ENCODE results near the gene SYT17. TPM values are rescaled to one million over a fixed set of nuclear protein-coding genes. Genes with fewer than 3 reads are reported as not detected.

The SYT17 gene
- total RNA-seq, 2 donors from 2014 or later, result 0.52 to 1.4 TPM

GRCh38 chr16:19236561-19237209, 68.6 kb downstream of the SYT17 start:
- ATAC-seq (no peak), DNase-seq (no peak)
- intact Hi-C loops (cut with DNase I), result no loop called here

GRCh38 chr16:19238406-19238805, 70.4 kb downstream of the SYT17 start:
- ATAC-seq (no peak), DNase-seq (no peak)
- intact Hi-C loops (cut with DNase I), result no loop called here

GRCh38 chr16:19239511-19240155, 71.6 kb downstream of the SYT17 start:
- ATAC-seq, result no peak
- DNase-seq, result no peak
- intact Hi-C loops (cut with DNase I), result no loop called here

GRCh38 chr16:19240494-19240893, 72.5 kb downstream of the SYT17 start:
- no peak for ATAC-seq
- intact Hi-C loops (cut with DNase I), result no loop called here
- no peak for DNase-seq

GRCh38 chr16:19241512-19241911, 73.5 kb downstream of the SYT17 start:
- no peak for DNase-seq
- ATAC-seq, result no peak
- intact Hi-C loops (cut with DNase I), result no loop called here

- DNase-seq (no peak), ATAC-seq (no peak)
- intact Hi-C loops (cut with DNase I), result no loop called here
Measured at GRCh38 chr16:19242186-19242585, 74.1 kb downstream of the SYT17 start.

- DNase-seq, result no peak
- intact Hi-C loops (cut with DNase I), result no loop called here
- ATAC-seq, result no peak
Measured at GRCh38 chr16:19242987-19243575, 75.0 kb downstream of the SYT17 start.

GRCh38 chr16:19245326-19245925, 77.4 kb downstream of the SYT17 start:
- DNase-seq (no peak), ATAC-seq (no peak)
- intact Hi-C loops (cut with DNase I), result no loop called here

GRCh38 chr16:19252904-19253303, 84.9 kb downstream of the SYT17 start:
- no peak for DNase-seq
- intact Hi-C loops (cut with DNase I), result no loop called here
- ATAC-seq, result no peak

- DNase-seq (no peak), ATAC-seq (no peak)
- intact Hi-C loops (cut with DNase I), result no loop called here
Measured at GRCh38 chr16:19254611-19255010, 86.6 kb downstream of the SYT17 start.

GRCh38 chr16:19264123-19264673, 96.2 kb downstream of the SYT17 start:
- intact Hi-C loops (cut with DNase I), result no loop called here
- DNase-seq (no peak), ATAC-seq (no peak)

- ATAC-seq (no peak), DNase-seq (no peak)
- intact Hi-C loops (cut with DNase I), result no loop called here
Measured at GRCh38 chr16:19265380-19265930, 97.4 kb downstream of the SYT17 start.

GRCh38 chr16:19266774-19267173, 98.7 kb downstream of the SYT17 start:
- DNase-seq (no peak), ATAC-seq (no peak)
- intact Hi-C loops (cut with DNase I), result no loop called here

- no peak for DNase-seq
- intact Hi-C loops (cut with DNase I), result no loop called here
- no peak for ATAC-seq
Measured at GRCh38 chr16:19269098-19269497, 101.1 kb downstream of the SYT17 start.

- ATAC-seq (no peak), DNase-seq (no peak)
- intact Hi-C loops (cut with DNase I), result no loop called here
Measured at GRCh38 chr16:19274165-19274797, 106.2 kb downstream of the SYT17 start.

- DNase-seq (no peak), ATAC-seq (no peak)
- intact Hi-C loops (cut with DNase I), result no loop called here
Measured at GRCh38 chr16:19278403-19278802, 110.4 kb downstream of the SYT17 start.

GRCh38 chr16:19281246-19281645, 113.2 kb downstream of the SYT17 start:
- intact Hi-C loops (cut with DNase I), result no loop called here
- ATAC-seq (no peak), DNase-seq (no peak)

- ATAC-seq (no peak), DNase-seq (no peak)
- intact Hi-C loops (cut with DNase I), result no loop called here
Measured at GRCh38 chr16:19282101-19282500, 114.1 kb downstream of the SYT17 start.

GRCh38 chr16:19283637-19284036, 115.6 kb downstream of the SYT17 start:
- intact Hi-C loops (cut with DNase I), result no loop called here
- DNase-seq (no peak), ATAC-seq (no peak)
